H9 (cell line): ENCODE measurements around the gene HBA1. TPM values are rescaled to one million over a fixed set of nuclear protein-coding genes. Genes with fewer than 3 reads are reported as not detected.

ENCODE experiments used
- DNase-seq: peaks from one replicate; pipeline ENCODE4 v3.0.0-alpha.2; 2017
- H2AFZ ChIP-seq: one replicate; pipeline ENCODE4 v1.6.1; 2013; ENCODE audit warnings: mild to moderate bottlenecking, low read length, control low read depth, moderate library complexity
- H2AK5ac ChIP-seq: 2 replicates; pipeline ENCODE4 v1.6.1; 2013; ENCODE audit warnings: low read length, control low read depth, mixed read lengths; ENCODE audit not compliant: insufficient read length
- H2BK120ac ChIP-seq: one replicate; pipeline ENCODE4 v1.6.1; 2013; ENCODE audit warnings: low read depth, mild to moderate bottlenecking, low read length, control low read depth, inconsistent platforms; ENCODE audit not compliant: poor library complexity, severe bottlenecking
- H2BK12ac ChIP-seq: 2 replicates; pipeline ENCODE4 v1.6.1; 2013; ENCODE audit warnings: low read length, control low read depth, mixed read lengths, low read depth; ENCODE audit not compliant: insufficient read length
- H2BK15ac ChIP-seq: 2 replicates; pipeline ENCODE4 v1.6.1; 2013; ENCODE audit warnings: low read depth, low read length, control low read depth
- H2BK20ac ChIP-seq: one replicate; pipeline ENCODE4 v1.6.1; 2013; ENCODE audit warnings: low read depth, mild to moderate bottlenecking, low read length, control low read depth, inconsistent platforms; ENCODE audit not compliant: poor library complexity, severe bottlenecking
- H2BK5ac ChIP-seq: 2 replicates; pipeline ENCODE4 v1.6.1; 2013; ENCODE audit warnings: low read length, control low read depth, mixed read lengths; ENCODE audit not compliant: insufficient read length
- H3K14ac ChIP-seq: 2 replicates; pipeline ENCODE4 v1.6.1; 2013; ENCODE audit warnings: low read length, control low read depth; ENCODE audit not compliant: insufficient read depth
- H3K18ac ChIP-seq: 2 replicates; pipeline ENCODE4 v1.6.1; 2013; ENCODE audit warnings: low read depth, mild to moderate bottlenecking, mixed read lengths, low read length, control low read depth; ENCODE audit not compliant: insufficient read length
- H3K23ac ChIP-seq: 2 replicates; pipeline ENCODE4 v1.6.1; 2013; ENCODE audit warnings: low read length, control low read depth, mixed read lengths, low read depth; ENCODE audit not compliant: insufficient read length
- H3K23me2 ChIP-seq: 2 replicates; pipeline ENCODE4 v1.6.1; 2013; ENCODE audit warnings: low read depth, mild to moderate bottlenecking, mixed read lengths, low read length, control low read depth; ENCODE audit not compliant: insufficient read length, poor library complexity, severe bottlenecking
- H3K27ac ChIP-seq: 2 replicates; pipeline ENCODE4 v1.5.1; 2013; ENCODE audit warnings: low read length, control low read depth, mixed read lengths, low read depth; ENCODE audit not compliant: insufficient read length
- H3K27me3 ChIP-seq: 2 replicates; pipeline ENCODE4 v1.6.1; 2013; ENCODE audit warnings: low read length, control low read depth, inconsistent platforms; ENCODE audit not compliant: insufficient read depth
- H3K4ac ChIP-seq: 2 replicates; pipeline ENCODE4 v1.6.1; 2013; ENCODE audit warnings: low read depth, mild to moderate bottlenecking, control low read depth, inconsistent platforms, low read length, moderate library complexity
- H3K4me1 ChIP-seq: 2 replicates; pipeline ENCODE4 v1.6.1; 2013; ENCODE audit warnings: low read length, control low read depth, inconsistent platforms; ENCODE audit not compliant: insufficient read depth
- H3K4me2 ChIP-seq: 2 replicates; pipeline ENCODE4 v1.6.1; 2013; ENCODE audit warnings: low read length, control low read depth, mixed read lengths; ENCODE audit not compliant: insufficient read length, insufficient read depth
- H3K56ac ChIP-seq: 2 replicates; pipeline ENCODE4 v1.6.1; 2013; ENCODE audit warnings: low read depth, mild to moderate bottlenecking, mixed read lengths, low read length, control low read depth; ENCODE audit not compliant: insufficient read length
- H3K79me1 ChIP-seq: 2 replicates; pipeline ENCODE4 v1.6.1; 2013; ENCODE audit warnings: low read depth, mild to moderate bottlenecking, moderate library complexity, low read length, control low read depth, inconsistent platforms; ENCODE audit not compliant: insufficient read depth, poor library complexity, severe bottlenecking
- H3K79me2 ChIP-seq: 2 replicates; pipeline ENCODE4 v1.6.1; 2013; ENCODE audit warnings: low read length, control low read depth, inconsistent platforms; ENCODE audit not compliant: insufficient read depth
- H3K9ac ChIP-seq: 2 replicates; pipeline ENCODE4 v1.6.1; 2013; ENCODE audit warnings: low read length, control low read depth, mixed read lengths; ENCODE audit not compliant: insufficient read length; ENCODE audit errors: extremely low read depth
- H3K9me3 ChIP-seq: one replicate; pipeline ENCODE4 v1.6.1; 2013; ENCODE audit warnings: low read depth, low read length, inconsistent platforms; ENCODE audit not compliant: control insufficient read depth
- H3T11ph ChIP-seq: one replicate; pipeline ENCODE4 v1.6.1; 2013; ENCODE audit warnings: mild to moderate bottlenecking, low read length, control low read depth, inconsistent platforms
- H4K20me1 ChIP-seq: one replicate; pipeline ENCODE4 v1.6.1; 2013; ENCODE audit not compliant: control insufficient read depth, insufficient read length, insufficient read depth
- H4K5ac ChIP-seq: 2 replicates; pipeline ENCODE4 v1.6.1; 2013; ENCODE audit warnings: low read depth, mild to moderate bottlenecking, mixed read lengths, low read length, control low read depth; ENCODE audit not compliant: insufficient read length
- H4K8ac ChIP-seq: replicated peaks from 2 replicates; pipeline ENCODE4 v1.6.1; 2013; ENCODE audit warnings: low read length, control low read depth, mixed read lengths, low read depth; ENCODE audit not compliant: insufficient read length
- H4K91ac ChIP-seq: 2 replicates; pipeline ENCODE4 v1.6.1; 2013; ENCODE audit warnings: low read depth, mild to moderate bottlenecking, moderate library complexity, mixed read lengths, low read length, control low read depth; ENCODE audit not compliant: insufficient read length
- H3K27ac Mint-ChIP-seq, 3 experiments: 2 replicates in 2 of 3; 3 replicates in 1 of 3; pipeline ENCODE4 v1.8.0; 2020 to 2021; ENCODE audit warnings: mixed read lengths in 3 of 3, mild to moderate bottlenecking in 1 of 3, moderate library complexity in 1 of 3
- H3K27me3 Mint-ChIP-seq: 2 replicates; pipeline ENCODE4 v1.8.0; 2021; ENCODE audit warnings: low read depth, mild to moderate bottlenecking, moderate library complexity, mixed read lengths
- H3K36me3 Mint-ChIP-seq, 3 experiments: 2 replicates in 2 of 3; 3 replicates in 1 of 3; pipeline ENCODE4 v1.8.0; 2020 to 2021; ENCODE audit warnings: low read depth in 3 of 3, mixed read lengths in 3 of 3; ENCODE audit not compliant: insufficient read depth in 1 of 3
- H3K4me1 Mint-ChIP-seq, 2 experiments: 2 replicates each; pipeline ENCODE4 v1.8.0; 2020; ENCODE audit warnings: mixed read lengths in 2 of 2
- H3K4me3 Mint-ChIP-seq, 2 experiments: 2 replicates in 1 of 2; 3 replicates in 1 of 2; pipeline ENCODE4 v1.8.0; 2020 to 2021; ENCODE audit warnings: mild to moderate bottlenecking in 2 of 2, mixed read lengths in 2 of 2, moderate library complexity in 1 of 2
- H3K9me3 Mint-ChIP-seq, 2 experiments: 2 replicates in 1 of 2; 3 replicates in 1 of 2; pipeline ENCODE4 v1.8.0; 2020; ENCODE audit warnings: mild to moderate bottlenecking in 2 of 2, mixed read lengths in 2 of 2, moderate library complexity in 1 of 2
- CTCF ChIP-seq: fragments of 200-600 bp; sonication (generic); conservative IDR thresholded peaks from 3 replicates; pipeline ENCODE4 v1.8.0; 2021; ENCODE audit warnings: antibody characterized with exemption, mild to moderate bottlenecking
- WGBS: extraction: QIAGEN DNeasy Blood & Tissue Kit; methylation state at CpG from one replicate; pipeline ENCODE4 v1.1.7; 2013; ENCODE audit warnings: missing lambda C conversion rate, low lambda C conversion rate, mixed read lengths; ENCODE audit not compliant: insufficient read length; ENCODE audit errors: extremely low coverage; 5-methylcytosine and 5-hydroxymethylcytosine counted together
- total RNA-seq: library from RNA; stranded (reverse); gene quantifications from 2 replicates; pipeline ENCODE4 v1.2.1, GENCODE V29; 2021

HBA1 gene
- total RNA-seq, 1 experiment from 2014 or later: 7.2 TPM

DNA sequence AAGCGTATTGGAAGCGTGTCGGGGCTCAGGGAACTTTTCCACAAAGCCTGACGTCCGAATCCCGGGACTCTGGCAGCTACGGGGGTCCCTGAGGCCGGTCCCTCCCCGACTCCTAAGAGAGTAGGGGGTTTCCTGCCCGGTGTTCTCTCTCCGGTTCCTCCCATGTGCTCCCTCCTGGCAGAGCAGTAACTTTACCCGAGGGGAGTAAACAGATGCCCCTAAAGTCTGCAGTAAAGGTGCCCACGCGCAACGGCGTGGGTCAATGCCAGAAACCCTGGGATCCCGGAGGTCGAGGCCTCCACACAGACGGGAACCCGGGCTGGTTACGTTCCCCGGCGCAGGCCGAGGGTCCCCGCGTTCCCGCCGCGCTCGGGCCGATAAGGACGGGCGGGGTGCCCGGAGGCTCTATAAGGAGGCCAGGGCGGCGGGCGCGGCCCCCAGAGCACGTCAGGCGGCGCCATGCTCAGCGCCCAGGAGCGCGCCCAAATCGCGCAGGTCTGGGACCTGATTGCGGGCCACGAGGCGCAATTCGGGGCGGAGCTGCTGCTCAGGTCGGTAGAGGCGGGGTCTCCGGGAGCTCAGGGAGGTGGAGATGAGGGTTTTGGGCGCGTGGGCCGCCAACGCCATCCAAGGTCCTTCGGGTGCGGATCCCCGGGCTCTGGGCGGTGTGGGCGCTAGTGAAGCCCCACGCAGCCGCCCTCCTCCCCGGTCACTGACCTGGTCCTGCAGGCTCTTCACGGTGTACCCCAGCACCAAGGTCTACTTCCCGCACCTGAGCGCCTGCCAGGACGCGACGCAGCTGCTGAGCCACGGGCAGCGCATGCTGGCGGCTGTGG, 10.7 kb upstream of the HBA1 start, which contains the start of gene HBM:
Gene HBM (plus strand): TSS at position 440 of the 836 bp plus-strand sequence. CDS start 20 bp downstream, at position 460.
- H3K9me3 Mint-ChIP-seq: peaks cover 0 to 1% of the 10 kb centered on the region in 2 experiments; a peak in 1 of 5 replicates
- Histone ChIP-seq H3K4me1 (no peaks in the 10 kb centered on the region; the same call in 1 of the 2 replicates), H2BK15ac (no peak within 1 kb of the TSS; the same call in 1 of the 2 replicates), H3K56ac (no peak within 1 kb of the TSS), H3K4ac (no peak within 1 kb of the TSS), H3K23ac (no peak within 1 kb of the TSS), H3K18ac (no peak within 1 kb of the TSS), H4K5ac (no peak within 1 kb of the TSS), H4K8ac (no peak within 1 kb of the TSS), H3K4me2 (peak within 1 kb of the TSS; percentile 33), H3K27me3 (peaks cover 34% of the 10 kb centered on the region), H4K91ac (no peak within 1 kb of the TSS), H2BK20ac (no peak within 1 kb of the TSS), H3K79me2 (no peaks in the 10 kb centered on the region), H3K27ac (no peak within 1 kb of the TSS), H2AFZ (no peak within 1 kb of the TSS), H3K79me1 (no peaks in the 10 kb centered on the region), H3T11ph (no peak within 1 kb of the TSS), H3K9ac (no peak within 1 kb of the TSS), H2AK5ac (no peak within 1 kb of the TSS), H2BK5ac (no peak within 1 kb of the TSS), H2BK12ac (no peak within 1 kb of the TSS), H3K9me3 (no peaks in the 10 kb centered on the region), H3K14ac (no peak within 1 kb of the TSS), H4K20me1 (no peaks in the 10 kb centered on the region), H3K23me2 (peaks cover 8% of the 10 kb centered on the region), H2BK120ac (no peak within 1 kb of the TSS)
- no peaks in the 10 kb centered on the region for H3K36me3 Mint-ChIP-seq
- DNase-seq: no peak
- no CpG with 5 or more reads among the region's 75 CpGs for WGBS
- no peak for TF ChIP-seq CTCF
- peak within 1 kb of the TSS; percentile 47 to 76 for H3K4me3 Mint-ChIP-seq
- H3K4me1 Mint-ChIP-seq: peaks cover 26 to 30% of the 10 kb centered on the region in 2 experiments
- no peak within 1 kb of the TSS for H3K27ac Mint-ChIP-seq
- H3K27me3 Mint-ChIP-seq: peaks cover 79% of the 10 kb centered on the region
